ENCODE data around the gene ZCWPW1.

ZCWPW1 gene

DNA sequence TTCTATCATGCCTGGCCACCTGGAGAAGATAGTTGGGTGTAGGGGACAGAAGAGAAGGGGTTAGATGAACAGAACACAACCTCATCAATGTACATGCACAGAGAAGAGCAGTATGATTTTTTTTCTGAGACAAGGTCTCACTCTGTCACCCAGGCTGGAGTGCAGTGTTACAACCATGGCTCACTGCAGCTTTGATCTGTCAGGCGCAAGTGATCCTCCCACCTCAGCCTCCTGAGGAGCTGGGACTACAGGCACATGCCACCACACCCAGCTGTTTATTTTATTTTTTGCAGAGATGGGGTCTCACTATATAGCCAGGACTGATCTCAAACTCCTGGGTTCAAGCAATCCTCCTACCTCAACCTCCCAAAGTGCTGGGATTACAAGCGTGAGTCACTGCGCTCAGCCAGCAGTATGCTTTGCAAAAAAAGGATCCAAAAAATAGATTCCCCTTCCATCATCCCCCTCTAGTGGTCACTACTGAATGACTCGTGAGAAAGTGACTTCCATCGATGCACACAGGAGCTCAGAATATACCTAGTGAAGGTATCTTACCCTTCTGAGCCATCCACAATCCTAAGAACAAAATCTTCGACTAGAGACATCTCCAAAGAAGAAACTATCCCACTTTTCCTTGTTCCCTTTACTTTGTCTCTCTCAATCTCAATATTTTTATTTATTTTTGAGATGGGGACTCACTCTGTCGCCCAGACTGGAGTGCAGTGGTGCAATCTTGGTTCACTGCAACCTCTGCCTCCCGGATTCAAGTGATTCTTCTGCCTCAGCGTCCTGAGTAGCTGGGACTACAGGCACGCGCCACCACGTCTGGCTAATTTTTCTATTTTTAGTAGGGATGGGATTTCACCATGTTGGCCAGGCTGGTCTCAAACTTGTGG is 21.0 kb downstream of the ZCWPW1 start:
- Histone ChIP-seq H3K27ac (no peak overlapping the region), H3K36me3 (ENCODE audit: control insufficient read depth, insufficient read depth, low read length) (no peaks in the 10 kb centered on the region), H3K4me2 (ENCODE audit: low read length) (no peak overlapping the region), H3K27me3 (ENCODE audit: control insufficient read depth, insufficient read depth, low read length) (no peaks in the 10 kb centered on the region), H3K79me2 (no peaks in the 10 kb centered on the region), H3K4me3 (ENCODE audit: low read depth, low read length) (no peak overlapping the region), H3K4me1 (no peaks in the 10 kb centered on the region), H2AFZ (peak overlapping the region; percentile 4), H3K9me3 (ENCODE audit: control insufficient read depth, low read length) (no peaks in the 10 kb centered on the region), H3K9ac (no peak overlapping the region)
- TF ChIP-seq, protein P1, sequence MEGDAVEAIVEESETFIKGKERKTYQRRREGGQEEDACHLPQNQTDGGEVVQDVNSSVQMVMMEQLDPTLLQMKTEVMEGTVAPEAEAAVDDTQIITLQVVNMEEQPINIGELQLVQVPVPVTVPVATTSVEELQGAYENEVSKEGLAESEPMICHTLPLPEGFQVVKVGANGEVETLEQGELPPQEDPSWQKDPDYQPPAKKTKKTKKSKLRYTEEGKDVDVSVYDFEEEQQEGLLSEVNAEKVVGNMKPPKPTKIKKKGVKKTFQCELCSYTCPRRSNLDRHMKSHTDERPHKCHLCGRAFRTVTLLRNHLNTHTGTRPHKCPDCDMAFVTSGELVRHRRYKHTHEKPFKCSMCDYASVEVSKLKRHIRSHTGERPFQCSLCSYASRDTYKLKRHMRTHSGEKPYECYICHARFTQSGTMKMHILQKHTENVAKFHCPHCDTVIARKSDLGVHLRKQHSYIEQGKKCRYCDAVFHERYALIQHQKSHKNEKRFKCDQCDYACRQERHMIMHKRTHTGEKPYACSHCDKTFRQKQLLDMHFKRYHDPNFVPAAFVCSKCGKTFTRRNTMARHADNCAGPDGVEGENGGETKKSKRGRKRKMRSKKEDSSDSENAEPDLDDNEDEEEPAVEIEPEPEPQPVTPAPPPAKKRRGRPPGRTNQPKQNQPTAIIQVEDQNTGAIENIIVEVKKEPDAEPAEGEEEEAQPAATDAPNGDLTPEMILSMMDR (IDR thresholded peaks at IDR 0.05): peak; percentile 73

DNA sequence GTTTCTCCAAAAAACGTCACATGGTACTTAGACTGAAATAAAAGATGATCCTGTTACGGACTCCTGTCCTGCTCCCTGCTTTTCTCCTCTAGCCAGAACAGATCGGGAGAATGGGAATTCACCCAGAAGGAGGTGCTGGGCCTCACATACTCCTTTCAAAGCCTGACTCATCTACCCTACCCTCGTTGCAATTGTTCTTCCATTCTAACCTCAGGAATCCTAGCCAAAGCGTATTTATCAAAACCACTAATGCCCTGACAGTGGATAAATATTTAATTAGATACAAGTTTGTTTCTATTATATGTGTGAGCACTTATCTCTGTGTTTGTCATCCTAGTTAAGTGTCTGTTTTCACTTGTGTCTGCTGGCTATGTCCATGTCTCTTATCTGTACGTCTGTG is 21.7 kb downstream of the ZCWPW1 start:
- H3K4me2 ChIP-seq (ENCODE audit: low read length): no peak overlapping the region
- H3K4me3 ChIP-seq (ENCODE audit: low read depth, low read length): no peak overlapping the region
- TF ChIP-seq, protein P1 (IDR thresholded peaks at IDR 0.05): no peak
- H2AFZ ChIP-seq: no peak overlapping the region
- H3K4me1 ChIP-seq: no peaks in the 10 kb centered on the region
- H3K36me3 ChIP-seq (ENCODE audit: control insufficient read depth, insufficient read depth, low read length): no peaks in the 10 kb centered on the region
- H3K27ac ChIP-seq: no peak overlapping the region
- no peaks in the 10 kb centered on the region for H3K79me2 ChIP-seq
- no peaks in the 10 kb centered on the region for H3K27me3 ChIP-seq (ENCODE audit: control insufficient read depth, insufficient read depth, low read length)
- H3K9me3 ChIP-seq (ENCODE audit: control insufficient read depth, low read length): no peaks in the 10 kb centered on the region
- no peak overlapping the region for H3K9ac ChIP-seq

DNA sequence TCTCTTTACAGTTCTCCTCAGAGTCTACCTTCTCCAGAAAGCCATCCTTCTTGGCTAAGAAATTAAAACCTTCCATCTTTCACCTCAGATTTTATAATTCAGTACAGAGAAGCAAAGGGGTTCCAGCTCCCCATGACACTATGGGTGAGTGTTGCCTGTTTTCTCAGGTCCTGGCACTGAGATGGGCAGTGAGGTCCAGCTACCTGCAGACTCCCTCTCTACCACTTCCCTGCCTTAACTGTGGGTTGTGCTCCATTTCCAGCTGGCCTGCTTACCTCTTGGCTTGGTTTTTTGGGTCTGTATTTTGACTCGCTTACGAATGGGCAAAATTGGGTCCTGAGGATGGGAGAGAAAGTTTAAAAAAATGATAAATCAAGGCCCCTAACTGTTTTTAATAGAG is 26.3 kb downstream of the ZCWPW1 start:
- Histone ChIP-seq H3K4me1 (no peaks in the 10 kb centered on the region), H3K36me3 (ENCODE audit: control insufficient read depth, insufficient read depth, low read length) (no peaks in the 10 kb centered on the region), H3K9ac (no peak overlapping the region), H3K9me3 (ENCODE audit: control insufficient read depth, low read length) (no peaks in the 10 kb centered on the region), H3K27me3 (ENCODE audit: control insufficient read depth, insufficient read depth, low read length) (no peaks in the 10 kb centered on the region), H2AFZ (no peak overlapping the region), H3K79me2 (no peaks in the 10 kb centered on the region), H3K4me3 (ENCODE audit: low read depth, low read length) (no peak overlapping the region), H3K4me2 (ENCODE audit: low read length) (no peak overlapping the region), H3K27ac (no peak overlapping the region)
- TF ChIP-seq, protein P1 (IDR thresholded peaks at IDR 0.05): no peak

DNA sequence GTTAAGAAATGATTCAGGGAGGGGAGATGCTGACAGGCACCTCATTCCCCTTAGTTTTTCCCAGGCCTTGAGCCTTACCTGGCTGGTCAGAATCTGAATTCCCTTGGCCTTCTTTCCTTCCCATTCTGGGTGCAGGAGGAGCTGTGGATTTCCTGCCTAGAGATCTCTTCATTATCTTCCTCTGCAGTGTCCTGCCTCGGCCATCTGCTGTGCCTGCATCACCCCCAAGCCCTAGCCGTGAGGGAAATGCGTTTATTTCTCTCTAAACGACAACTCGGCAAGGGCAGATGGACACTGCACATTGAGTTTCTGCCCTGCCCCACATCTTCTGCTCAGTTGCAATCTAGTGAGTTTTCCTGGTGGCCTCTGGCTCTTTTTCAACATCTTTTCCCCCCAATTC is 26.7 kb downstream of the ZCWPW1 start:
- no peaks in the 10 kb centered on the region for H3K9me3 ChIP-seq (ENCODE audit: control insufficient read depth, low read length)
- no peak overlapping the region for H3K4me2 ChIP-seq (ENCODE audit: low read length)
- no peak overlapping the region for H3K27ac ChIP-seq
- no peaks in the 10 kb centered on the region for H3K36me3 ChIP-seq (ENCODE audit: control insufficient read depth, insufficient read depth, low read length)
- H3K4me3 ChIP-seq (ENCODE audit: low read depth, low read length): no peak overlapping the region
- H3K79me2 ChIP-seq: no peaks in the 10 kb centered on the region
- no peaks in the 10 kb centered on the region for H3K4me1 ChIP-seq
- no peaks in the 10 kb centered on the region for H3K27me3 ChIP-seq (ENCODE audit: control insufficient read depth, insufficient read depth, low read length)
- no peak overlapping the region for H2AFZ ChIP-seq
- TF ChIP-seq, protein P1 (IDR thresholded peaks at IDR 0.05): no peak
- no peak overlapping the region for H3K9ac ChIP-seq

DNA sequence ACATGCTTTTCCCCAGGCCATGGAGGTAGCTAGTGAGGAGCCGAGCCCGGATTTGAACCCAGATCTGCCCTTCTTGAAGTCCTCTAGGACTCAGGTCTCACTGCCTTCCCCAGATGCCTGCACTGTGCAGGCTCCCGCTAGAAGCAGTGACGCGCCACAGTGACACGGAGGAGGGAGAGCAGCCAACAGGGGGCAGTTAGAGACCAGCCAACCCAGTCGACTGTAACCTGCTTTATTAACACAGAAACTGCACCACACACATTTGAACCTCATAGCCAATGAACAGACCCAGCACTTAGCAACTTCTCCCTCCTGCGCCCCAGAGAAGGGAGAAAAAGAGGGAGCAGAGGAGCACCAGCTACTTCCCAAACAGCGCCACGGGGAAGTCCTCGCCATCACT is 27.8 kb downstream of the ZCWPW1 start:
- H2AFZ ChIP-seq: no peak overlapping the region
- no peaks in the 10 kb centered on the region for H3K4me1 ChIP-seq
- no peaks in the 10 kb centered on the region for H3K9me3 ChIP-seq (ENCODE audit: control insufficient read depth, low read length)
- no peaks in the 10 kb centered on the region for H3K36me3 ChIP-seq (ENCODE audit: control insufficient read depth, insufficient read depth, low read length)
- no peak overlapping the region for H3K4me2 ChIP-seq (ENCODE audit: low read length)
- H3K9ac ChIP-seq: no peak overlapping the region
- no peak overlapping the region for H3K4me3 ChIP-seq (ENCODE audit: low read depth, low read length)
- H3K27me3 ChIP-seq (ENCODE audit: control insufficient read depth, insufficient read depth, low read length): no peaks in the 10 kb centered on the region
- no peak overlapping the region for H3K27ac ChIP-seq
- TF ChIP-seq, protein P1 (IDR thresholded peaks at IDR 0.05): no peak
- H3K79me2 ChIP-seq: no peaks in the 10 kb centered on the region

Data from parathyroid adenoma (tissue), 2 donors.